ENCODE measurements around the gene SYCP2. TPM values are rescaled to one million over a fixed set of nuclear protein-coding genes. Genes with fewer than 3 reads are reported as not detected.

Gene SYCP2
- total RNA-seq, 1 donor from 2014 or later: 3.7 TPM

- Histone ChIP-seq H3K9ac (ENCODE audit: low read depth in 1 of 3, low read length in 3 of 3) (no peak overlapping the region), H3K27ac (ENCODE audit: low read depth, low read length) (no peak overlapping the region), H3K27me3 (ENCODE audit: control insufficient read depth in 3 of 3, insufficient read depth in 3 of 3, low read length in 3 of 3) (peaks cover 0 to 30% (median 22%) of the 10 kb centered on the region in 3 donors), H3K4me1 (ENCODE audit: control insufficient read depth in 3 of 3, insufficient read depth in 3 of 3, low read length in 3 of 3) (peaks cover 0 to 7% (median 3%) of the 10 kb centered on the region in 3 donors), H3K36me3 (ENCODE audit: control insufficient read depth in 3 of 3, insufficient read depth in 3 of 3, low read length in 3 of 3) (no peaks in the 10 kb centered on the region), H3K4me3 (ENCODE audit: low read length in 3 of 3) (no peak overlapping the region), H3K9me3 (ENCODE audit: control insufficient read depth in 3 of 3, low read length in 3 of 3) (no peaks in the 10 kb centered on the region)
Measured at GRCh38 chr20:59827138-59828056, 106.0 kb downstream of the SYCP2 start.

- Histone ChIP-seq H3K4me1 (ENCODE audit: control insufficient read depth in 3 of 3, insufficient read depth in 3 of 3, low read length in 3 of 3) (peaks cover 0 to 3% (median under 1%) of the 10 kb centered on the region in 3 donors), H3K9ac (ENCODE audit: low read depth in 1 of 3, low read length in 3 of 3) (no peak overlapping the region), H3K36me3 (ENCODE audit: control insufficient read depth in 3 of 3, insufficient read depth in 3 of 3, low read length in 3 of 3) (no peaks in the 10 kb centered on the region), H3K4me3 (ENCODE audit: low read length in 3 of 3) (no peak overlapping the region), H3K27ac (ENCODE audit: low read depth, low read length) (no peak overlapping the region), H3K9me3 (ENCODE audit: control insufficient read depth in 3 of 3, low read length in 3 of 3) (no peaks in the 10 kb centered on the region), H3K27me3 (ENCODE audit: control insufficient read depth in 3 of 3, insufficient read depth in 3 of 3, low read length in 3 of 3) (peaks cover 0 to 25% (median 24%) of the 10 kb centered on the region in 3 donors)
Measured at GRCh38 chr20:59825944-59826759, 107.3 kb downstream of the SYCP2 start.

DNA sequence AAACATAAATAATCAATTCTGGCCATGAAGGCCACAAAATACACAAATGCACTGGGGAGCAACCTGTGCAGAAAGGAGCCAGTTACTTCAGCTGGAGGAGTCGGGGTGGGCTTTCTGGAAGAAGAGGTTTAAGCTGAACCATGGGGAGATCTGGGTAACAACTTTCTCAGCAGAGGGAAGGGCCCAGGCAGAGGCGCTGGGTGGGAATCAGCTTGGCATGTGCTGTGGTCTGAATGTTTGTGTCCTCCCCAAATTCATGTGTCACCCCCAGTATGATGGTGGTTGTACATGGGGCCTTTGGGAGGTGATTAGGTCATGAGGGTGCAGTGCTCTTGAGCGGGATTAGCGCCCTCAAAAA is 107.9 kb downstream of the SYCP2 start:
- H3K36me3 ChIP-seq (ENCODE audit: control insufficient read depth in 3 of 3, insufficient read depth in 3 of 3, low read length in 3 of 3): no peaks in the 10 kb centered on the region
- no peak overlapping the region for H3K4me3 ChIP-seq (ENCODE audit: low read length in 3 of 3)
- H3K9me3 ChIP-seq (ENCODE audit: control insufficient read depth in 3 of 3, low read length in 3 of 3): no peaks in the 10 kb centered on the region
- H3K27me3 ChIP-seq (ENCODE audit: control insufficient read depth in 3 of 3, insufficient read depth in 3 of 3, low read length in 3 of 3): peaks cover 0 to 23% (median 20%) of the 10 kb centered on the region in 3 donors
- H3K4me1 ChIP-seq (ENCODE audit: control insufficient read depth in 3 of 3, insufficient read depth in 3 of 3, low read length in 3 of 3): peaks cover 3 to 5% (median 5%) of the 10 kb centered on the region in 3 donors
- no peak overlapping the region for H3K9ac ChIP-seq (ENCODE audit: low read depth in 1 of 3, low read length in 3 of 3)
- no peak overlapping the region for H3K27ac ChIP-seq (ENCODE audit: low read depth, low read length)

- H3K4me1 ChIP-seq (ENCODE audit: control insufficient read depth in 3 of 3, insufficient read depth in 3 of 3, low read length in 3 of 3): peaks cover 5 to 8% (median 5%) of the 10 kb centered on the region in 3 donors
- H3K36me3 ChIP-seq (ENCODE audit: control insufficient read depth in 3 of 3, insufficient read depth in 3 of 3, low read length in 3 of 3): no peaks in the 10 kb centered on the region
- no peak overlapping the region for H3K4me3 ChIP-seq (ENCODE audit: low read length in 3 of 3)
- H3K9ac ChIP-seq (ENCODE audit: low read depth in 1 of 3, low read length in 3 of 3): no peak overlapping the region
- no peak overlapping the region for H3K27ac ChIP-seq (ENCODE audit: low read depth, low read length)
- H3K27me3 ChIP-seq (ENCODE audit: control insufficient read depth in 3 of 3, insufficient read depth in 3 of 3, low read length in 3 of 3): peaks cover 0 to 22% (median 20%) of the 10 kb centered on the region in 3 donors
- no peaks in the 10 kb centered on the region for H3K9me3 ChIP-seq (ENCODE audit: control insufficient read depth in 3 of 3, low read length in 3 of 3)
Measured at GRCh38 chr20:59824711-59825562, 108.5 kb downstream of the SYCP2 start.

DNA sequence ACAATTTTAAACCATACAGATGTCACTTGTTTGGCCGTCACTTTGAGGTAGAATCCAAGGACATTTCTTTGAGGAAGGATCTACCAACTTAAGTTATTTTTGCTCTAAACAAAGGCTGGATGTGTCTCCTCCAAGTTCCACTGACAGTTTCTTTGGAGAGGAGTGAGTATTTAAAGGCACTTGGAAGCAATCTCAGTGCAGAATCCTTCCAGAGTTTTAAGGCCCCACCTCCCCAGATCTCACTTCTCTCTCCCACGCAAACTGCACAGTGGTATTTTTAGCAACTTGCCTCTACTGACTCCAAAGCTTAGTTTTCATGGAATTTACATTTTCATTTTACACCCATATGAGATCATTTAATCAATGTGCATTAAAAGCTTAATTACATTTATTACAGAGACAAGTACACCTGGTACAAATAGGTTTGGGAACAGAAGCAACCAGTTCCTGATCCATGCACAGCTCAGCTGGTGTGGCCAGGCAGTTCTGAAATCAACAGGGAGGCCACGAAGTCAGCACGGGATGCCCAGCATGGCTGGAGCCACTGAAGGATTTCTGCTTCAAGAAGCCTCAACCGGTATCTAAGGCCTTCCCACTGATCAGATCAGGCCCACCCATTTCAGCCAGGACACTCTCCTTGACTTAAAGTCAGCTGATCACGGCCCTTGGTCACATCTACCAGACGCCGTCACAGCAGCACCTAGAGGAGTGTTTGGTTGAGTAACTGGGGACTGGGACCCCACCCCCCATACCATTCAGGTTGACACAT is 109.8 kb downstream of the SYCP2 start:
- Histone ChIP-seq H3K27me3 (ENCODE audit: control insufficient read depth in 3 of 3, insufficient read depth in 3 of 3, low read length in 3 of 3) (peaks cover 0 to 17% (median 13%) of the 10 kb centered on the region in 3 donors), H3K4me1 (ENCODE audit: control insufficient read depth in 3 of 3, insufficient read depth in 3 of 3, low read length in 3 of 3) (peaks cover 5 to 8% (median 5%) of the 10 kb centered on the region in 3 donors), H3K36me3 (ENCODE audit: control insufficient read depth in 3 of 3, insufficient read depth in 3 of 3, low read length in 3 of 3) (no peaks in the 10 kb centered on the region), H3K27ac (ENCODE audit: low read depth, low read length) (no peak overlapping the region), H3K4me3 (ENCODE audit: low read length in 3 of 3) (no peak overlapping the region), H3K9me3 (ENCODE audit: control insufficient read depth in 3 of 3, low read length in 3 of 3) (no peaks in the 10 kb centered on the region), H3K9ac (ENCODE audit: low read depth in 1 of 3, low read length in 3 of 3) (no peak overlapping the region)

GRCh38 chr20:59823030-59823423 is 110.4 kb downstream of the SYCP2 start:
- Histone ChIP-seq H3K9ac (ENCODE audit: low read depth in 1 of 3, low read length in 3 of 3) (no peak overlapping the region), H3K4me1 (ENCODE audit: control insufficient read depth in 3 of 3, insufficient read depth in 3 of 3, low read length in 3 of 3) (peaks cover 5 to 8% (median 5%) of the 10 kb centered on the region in 3 donors), H3K27me3 (ENCODE audit: control insufficient read depth in 3 of 3, insufficient read depth in 3 of 3, low read length in 3 of 3) (peaks cover 0 to 13% (median 13%) of the 10 kb centered on the region in 3 donors), H3K27ac (ENCODE audit: low read depth, low read length) (no peak overlapping the region), H3K36me3 (ENCODE audit: control insufficient read depth in 3 of 3, insufficient read depth in 3 of 3, low read length in 3 of 3) (no peaks in the 10 kb centered on the region), H3K9me3 (ENCODE audit: control insufficient read depth in 3 of 3, low read length in 3 of 3) (no peaks in the 10 kb centered on the region), H3K4me3 (ENCODE audit: low read length in 3 of 3) (no peak overlapping the region)

GRCh38 chr20:59822291-59823029 is 111.0 kb downstream of the SYCP2 start:
- Histone ChIP-seq H3K4me1 (ENCODE audit: control insufficient read depth in 3 of 3, insufficient read depth in 3 of 3, low read length in 3 of 3) (peaks cover 5 to 8% (median 5%) of the 10 kb centered on the region in 3 donors), H3K9ac (ENCODE audit: low read depth in 1 of 3, low read length in 3 of 3) (no peak overlapping the region), H3K27ac (ENCODE audit: low read depth, low read length) (no peak overlapping the region), H3K9me3 (ENCODE audit: control insufficient read depth in 3 of 3, low read length in 3 of 3) (no peaks in the 10 kb centered on the region), H3K27me3 (ENCODE audit: control insufficient read depth in 3 of 3, insufficient read depth in 3 of 3, low read length in 3 of 3) (peaks cover 0 to 13% (median 12%) of the 10 kb centered on the region in 3 donors), H3K4me3 (ENCODE audit: low read length in 3 of 3) (no peak overlapping the region), H3K36me3 (ENCODE audit: control insufficient read depth in 3 of 3, insufficient read depth in 3 of 3, low read length in 3 of 3) (no peaks in the 10 kb centered on the region)

DNA sequence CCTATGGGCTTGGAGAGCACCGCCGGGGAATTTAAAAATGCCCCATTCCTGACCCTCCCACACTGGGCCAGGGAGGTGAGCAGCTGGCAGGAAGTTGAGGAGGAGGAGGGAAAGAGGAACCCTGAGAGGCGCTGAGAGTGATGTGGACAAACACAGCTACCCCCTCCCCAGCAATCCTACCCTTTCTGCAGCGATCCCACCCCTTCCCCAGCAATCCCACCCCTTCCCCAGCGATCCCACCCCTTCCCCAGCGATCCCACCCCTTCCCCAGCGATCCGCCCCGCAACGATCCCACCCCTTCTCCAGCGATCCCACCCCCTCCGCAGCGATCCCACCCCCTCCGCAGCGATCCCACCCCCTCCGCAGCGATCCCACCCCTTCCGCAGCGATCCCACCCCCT is 111.6 kb downstream of the SYCP2 start:
- H3K4me1 ChIP-seq (ENCODE audit: control insufficient read depth in 3 of 3, insufficient read depth in 3 of 3, low read length in 3 of 3): peaks cover 5 to 8% (median 5%) of the 10 kb centered on the region in 3 donors
- H3K36me3 ChIP-seq (ENCODE audit: control insufficient read depth in 3 of 3, insufficient read depth in 3 of 3, low read length in 3 of 3): no peaks in the 10 kb centered on the region
- H3K4me3 ChIP-seq (ENCODE audit: low read length in 3 of 3): no peak overlapping the region
- no peak overlapping the region for H3K27ac ChIP-seq (ENCODE audit: low read depth, low read length)
- peaks cover 0 to 12% (median 7%) of the 10 kb centered on the region in 3 donors for H3K27me3 ChIP-seq (ENCODE audit: control insufficient read depth in 3 of 3, insufficient read depth in 3 of 3, low read length in 3 of 3)
- no peak overlapping the region for H3K9ac ChIP-seq (ENCODE audit: low read depth in 1 of 3, low read length in 3 of 3)
- H3K9me3 ChIP-seq (ENCODE audit: control insufficient read depth in 3 of 3, low read length in 3 of 3): no peaks in the 10 kb centered on the region
